GM21786 (cell line): Measurements from ENCODE around the gene RRAD.
A peak's percentile ranks its signal among the peaks of the same experiment; 100 is the strongest.
"Not testable (repeated sequence)": the region's sequence is repeated elsewhere in the genome, so short reads cannot be mapped to it uniquely, and the experiment has no call there.

ENCODE experiments used
- ATAC-seq: cut with Tn5 transposase; IDR thresholded peaks from one replicate; pipeline ENCODE4 v1.9.1; 2021; ENCODE audit not compliant: unreplicated experiment

The RRAD gene, protein sequence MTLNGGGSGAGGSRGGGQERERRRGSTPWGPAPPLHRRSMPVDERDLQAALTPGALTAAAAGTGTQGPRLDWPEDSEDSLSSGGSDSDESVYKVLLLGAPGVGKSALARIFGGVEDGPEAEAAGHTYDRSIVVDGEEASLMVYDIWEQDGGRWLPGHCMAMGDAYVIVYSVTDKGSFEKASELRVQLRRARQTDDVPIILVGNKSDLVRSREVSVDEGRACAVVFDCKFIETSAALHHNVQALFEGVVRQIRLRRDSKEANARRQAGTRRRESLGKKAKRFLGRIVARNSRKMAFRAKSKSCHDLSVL

GRCh38 chr16:66925322-66925840, at the start of gene RRAD:
RRAD (minus strand) TSS chr16:66925535; CDS start chr16:66925179, 356 bp downstream.
- no peak for ATAC-seq

- not testable (repeated sequence) for ATAC-seq
Observed at GRCh38 chr16:66974932-66975246, 49.6 kb upstream of the RRAD start.

GRCh38 chr16:66974156-66974931, 49.0 kb upstream of the RRAD start:
- not testable (repeated sequence) for ATAC-seq

GRCh38 chr16:66973716-66974115, 48.4 kb upstream of the RRAD start:
- ATAC-seq: no peak

DNA sequence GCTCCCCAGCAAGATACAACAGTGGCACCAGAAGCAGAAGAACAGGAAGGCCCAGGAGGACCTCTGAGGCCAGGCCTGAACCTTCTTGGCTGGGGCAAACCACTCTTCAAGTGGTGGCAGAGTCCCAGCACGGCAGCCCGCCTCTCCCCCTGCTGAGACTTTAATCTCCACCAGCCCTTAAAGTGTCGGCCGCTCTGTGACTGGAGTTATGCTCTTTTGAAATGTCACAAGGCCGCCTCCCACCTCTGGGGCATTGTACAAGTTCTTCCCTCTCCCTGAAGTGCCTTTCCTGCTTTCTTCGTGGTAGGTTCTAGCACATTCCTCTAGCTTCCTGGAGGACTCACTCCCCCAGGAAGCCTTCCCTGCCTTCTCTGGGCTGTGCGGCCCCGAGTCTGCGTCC, 47.6 kb upstream of the RRAD start:
- ATAC-seq: no peak

DNA sequence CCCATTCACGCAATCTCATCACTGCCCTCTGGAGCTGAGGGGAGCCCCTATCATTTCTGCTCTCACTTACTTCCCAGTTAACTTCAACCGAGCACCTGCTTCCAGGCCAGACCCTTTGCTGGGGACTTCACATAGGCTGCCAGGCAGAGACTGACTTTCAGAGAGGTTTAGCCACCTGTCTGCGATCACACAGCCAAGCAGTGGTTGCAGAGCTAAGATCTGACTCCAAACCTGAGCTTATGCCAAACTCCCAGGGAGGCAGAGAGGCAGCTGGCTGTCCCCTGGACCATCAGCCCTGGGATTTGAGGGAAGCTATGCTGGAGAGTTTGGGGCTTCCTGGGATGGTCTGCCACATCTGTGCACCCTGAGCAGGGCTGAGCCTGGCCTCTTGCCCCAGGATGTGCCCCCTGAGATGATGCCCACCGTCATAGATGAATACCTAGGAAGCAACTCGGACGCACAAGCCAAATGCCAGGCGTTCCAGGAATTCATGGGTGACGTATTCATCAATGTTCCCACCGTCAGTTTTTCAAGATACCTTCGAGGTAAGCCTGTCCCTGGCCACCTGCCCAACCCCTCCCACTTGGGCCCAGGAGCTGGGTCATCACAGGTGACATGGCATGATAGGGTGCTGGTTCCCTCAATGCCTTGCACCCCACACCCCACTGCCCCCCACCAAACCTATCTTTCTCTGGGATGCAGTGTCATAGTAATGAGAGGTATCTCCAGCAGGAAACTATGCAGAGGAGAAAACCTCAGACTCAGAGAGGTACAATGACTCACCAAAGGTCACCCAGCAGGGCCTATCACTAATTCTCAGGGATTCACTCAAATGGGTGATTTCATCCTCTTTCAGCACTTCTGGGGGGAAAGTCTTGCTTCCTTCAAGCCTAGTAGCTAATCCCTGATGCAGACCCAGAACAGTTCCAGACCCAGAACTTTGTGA, 45.7 kb upstream of the RRAD start:
- ATAC-seq: no peak

GRCh38 chr16:66968847-66969246, 43.5 kb upstream of the RRAD start:
- no peak for ATAC-seq

GRCh38 chr16:66964049-66964448, 38.7 kb upstream of the RRAD start:
- ATAC-seq: no peak

DNA sequence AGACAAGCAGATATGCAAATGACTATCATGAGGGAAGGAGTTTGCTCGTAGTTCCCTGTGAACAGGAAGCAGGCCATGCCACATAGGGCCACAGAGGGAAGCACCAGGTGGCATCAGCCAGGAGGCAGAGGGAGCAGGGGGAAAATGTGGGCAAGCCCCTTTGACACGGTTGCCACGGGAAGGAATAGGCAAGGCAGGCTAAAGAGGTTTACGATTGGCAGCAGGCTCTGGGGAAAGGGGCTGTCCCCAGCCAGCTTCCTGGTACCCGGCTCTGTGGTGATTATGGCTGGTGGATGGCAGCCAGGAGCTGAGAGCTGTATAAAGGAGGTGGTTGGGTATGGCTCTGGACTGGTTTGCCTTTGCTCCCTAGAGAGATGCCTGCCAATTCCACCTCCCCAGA, 36.6 kb upstream of the RRAD start:
- ATAC-seq: no peak

- ATAC-seq: peak; percentile 86
Observed at GRCh38 chr16:66961065-66961744, 35.9 kb upstream of the RRAD start, which contains the start of gene CES3. CES3 (plus strand) TSS chr16:66961266; CDS start chr16:66961308, 42 bp downstream.

GRCh38 chr16:66960270-66960669, 34.9 kb upstream of the RRAD start:
- ATAC-seq: no peak

- ATAC-seq: no peak
Observed at GRCh38 chr16:66959704-66960161, 34.4 kb upstream of the RRAD start.

- no peak for ATAC-seq
Observed at GRCh38 chr16:66958857-66959703, 33.7 kb upstream of the RRAD start.

DNA sequence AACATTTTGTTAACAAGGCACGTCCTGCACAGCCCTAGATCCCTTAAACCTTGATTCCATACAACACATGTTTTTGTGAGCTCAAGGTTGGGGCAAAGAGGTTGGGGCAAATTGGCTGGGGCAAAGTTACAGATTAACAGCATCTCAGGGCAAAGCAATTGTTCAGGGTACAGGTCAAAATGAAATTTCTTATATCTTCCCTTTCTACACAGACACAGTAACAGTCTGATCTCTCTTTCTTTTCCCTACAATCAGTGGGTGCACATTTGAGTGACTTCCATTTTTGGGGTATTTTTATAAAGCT, 30.8 kb upstream of the RRAD start:
- ATAC-seq: not testable (repeated sequence)

- not testable (repeated sequence) for ATAC-seq
Observed at GRCh38 chr16:66955363-66956153, 30.2 kb upstream of the RRAD start.

DNA sequence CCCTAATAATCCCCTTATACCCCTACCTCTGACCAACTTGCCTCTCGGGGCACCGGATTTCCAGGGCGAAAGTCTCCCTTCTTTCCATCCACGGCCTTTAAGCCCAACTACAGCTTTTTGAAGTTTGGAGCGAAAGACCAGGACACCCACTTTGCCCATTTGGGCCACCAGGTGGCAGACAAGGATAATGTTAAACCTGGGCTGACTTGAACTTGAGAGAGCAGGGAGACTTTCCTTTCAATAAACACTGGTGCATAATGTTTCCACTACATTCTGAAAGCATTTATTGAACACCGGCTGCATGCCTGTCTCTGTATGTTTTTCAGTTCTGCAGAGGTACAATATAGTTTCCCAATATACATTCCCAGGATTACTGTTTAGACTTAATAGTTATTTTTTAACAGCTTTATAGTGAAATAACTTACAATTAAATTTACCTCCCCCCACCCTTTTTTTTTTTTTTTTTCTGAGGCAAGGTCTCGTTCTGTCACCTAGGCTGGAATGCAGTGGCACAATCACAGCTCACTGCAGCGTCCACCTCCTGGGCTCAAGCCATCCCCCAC, 28.8 kb upstream of the RRAD start:
- peak; percentile 44 for ATAC-seq

DNA sequence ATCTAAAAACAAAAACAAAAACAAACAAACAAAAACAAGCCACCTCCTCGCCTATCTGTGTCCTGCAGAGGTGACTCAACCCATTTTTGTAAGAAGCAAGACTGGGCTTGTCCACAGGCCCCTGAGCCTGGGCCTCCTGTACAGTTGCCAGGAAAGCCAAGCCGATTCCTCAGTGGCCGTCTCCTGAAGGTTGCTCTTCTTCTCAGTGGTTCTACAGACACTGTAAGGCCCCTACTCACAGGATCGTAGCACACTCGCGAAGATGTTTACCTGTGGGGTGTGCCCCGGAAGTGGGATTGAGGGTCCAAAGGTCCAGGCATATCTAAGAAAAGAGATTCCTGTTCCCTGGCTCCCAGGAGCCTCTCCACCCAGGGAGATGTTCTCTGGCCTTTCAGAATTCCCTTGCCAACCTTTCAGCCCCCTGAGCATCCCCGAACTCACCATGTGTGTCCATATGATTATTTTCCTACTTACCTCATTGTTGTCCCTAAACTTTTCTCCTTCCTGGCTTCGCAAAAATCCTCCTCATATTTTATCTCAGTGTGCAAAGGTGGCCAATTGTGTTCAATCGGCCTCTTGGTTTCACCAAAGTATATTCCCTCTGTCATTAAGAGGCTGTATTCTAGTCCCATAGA, 28.2 kb upstream of the RRAD start:
- no peak for ATAC-seq
